Measurements from ENCODE around the gene HNRNPA2B1. TPM values are rescaled to one million over a fixed set of nuclear protein-coding genes. Genes with fewer than 3 reads are reported as not detected.
"Not testable (repeated sequence)": the region's sequence is repeated elsewhere in the genome, so short reads cannot be mapped to it uniquely, and the experiment has no call there.

HNRNPA2B1 gene
- total RNA-seq, 3 donors from 2014 or later: 912 to 975 (median 924) TPM

GRCh38 chr7:26153823-26154783, 46.4 kb downstream of the HNRNPA2B1 start:
- H3K36me3 Mint-ChIP-seq (ENCODE audit: insufficient read depth): peaks cover 11% of the 10 kb centered on the region
- H3K27me3 Mint-ChIP-seq (ENCODE audit: low read depth): no peaks in the 10 kb centered on the region
- no peak for DNase-seq
- ATAC-seq: peak; percentile 12 to 13
- peak overlapping the region; percentile 97 for H3K4me3 Mint-ChIP-seq
- H3K9me3 Mint-ChIP-seq: no peaks in the 10 kb centered on the region
- H3K4me1 Mint-ChIP-seq (ENCODE audit: low read depth): peaks cover 71% of the 10 kb centered on the region

- Mint-ChIP-seq H3K36me3 (ENCODE audit: insufficient read depth) (peaks cover 10% of the 10 kb centered on the region), H3K27me3 (ENCODE audit: low read depth) (no peaks in the 10 kb centered on the region), H3K9me3 (no peaks in the 10 kb centered on the region), H3K4me1 (ENCODE audit: low read depth) (peaks cover 63% of the 10 kb centered on the region), H3K4me3 (peak overlapping the region; percentile 97)
- ATAC-seq (peak; percentile 21 to 39), DNase-seq (no peak)
These were observed 47.2 kb downstream of the HNRNPA2B1 start for GRCh38 chr7:26153241-26153822.

- H3K9me3 Mint-ChIP-seq; H3K36me3 Mint-ChIP-seq (ENCODE audit: insufficient read depth); H3K27me3 Mint-ChIP-seq (ENCODE audit: low read depth): not testable (repeated sequence)
- Mint-ChIP-seq H3K4me3 (peak overlapping the region; percentile 97), H3K4me1 (ENCODE audit: low read depth) (peaks cover 58% of the 10 kb centered on the region)
- peak; percentile 19 to 23 for ATAC-seq
- peak; percentile 17 for DNase-seq
These were observed 47.7 kb downstream of the HNRNPA2B1 start for GRCh38 chr7:26152782-26153240.

GRCh38 chr7:26151953-26152781, 48.4 kb downstream of the HNRNPA2B1 start, which contains the start of gene NFE2L3:
Gene NFE2L3, plus strand, starts transcription at chr7:26152198. Its CDS starts 301 bp downstream, at chr7:26152499.
- H3K4me1 Mint-ChIP-seq (ENCODE audit: low read depth): peaks cover 52% of the 10 kb centered on the region
- DNase-seq: peak; percentile 78
- ATAC-seq: peak; percentile 66 to 68
- no peaks in the 10 kb centered on the region for H3K9me3 Mint-ChIP-seq
- peak within 1 kb of the TSS; percentile 97 for H3K4me3 Mint-ChIP-seq
- H3K36me3 Mint-ChIP-seq (ENCODE audit: insufficient read depth): peaks cover 7% of the 10 kb centered on the region
- no peaks in the 10 kb centered on the region for H3K27me3 Mint-ChIP-seq (ENCODE audit: low read depth)

GRCh38 chr7:26151650-26151952, 48.9 kb downstream of the HNRNPA2B1 start:
- Mint-ChIP-seq H3K4me3 (peak overlapping the region; percentile 87), H3K27me3 (ENCODE audit: low read depth) (no peaks in the 10 kb centered on the region), H3K9me3 (no peaks in the 10 kb centered on the region), H3K36me3 (ENCODE audit: insufficient read depth) (peaks cover 7% of the 10 kb centered on the region), H3K4me1 (ENCODE audit: low read depth) (peaks cover 47% of the 10 kb centered on the region)
- DNase-seq: no peak
- ATAC-seq: no peak

- no peaks in the 10 kb centered on the region for H3K9me3 Mint-ChIP-seq
These were observed 49.5 kb downstream of the HNRNPA2B1 start for GRCh38 chr7:26151096-26151495.

GRCh38 chr7:26149391-26149977, 51.1 kb downstream of the HNRNPA2B1 start:
- H3K36me3 Mint-ChIP-seq (ENCODE audit: insufficient read depth): peaks cover 4% of the 10 kb centered on the region

More at GRCh38 chr7:26151096-26151495, 49.5 kb downstream of the HNRNPA2B1 start:
- no peak for ATAC-seq
- DNase-seq: no peak
- Mint-ChIP-seq H3K4me3 (peak overlapping the region; percentile 87), H3K36me3 (ENCODE audit: insufficient read depth) (peaks cover 7% of the 10 kb centered on the region), H3K27me3 (ENCODE audit: low read depth) (no peaks in the 10 kb centered on the region), H3K4me1 (ENCODE audit: low read depth) (peaks cover 42% of the 10 kb centered on the region)

GRCh38 chr7:26148307-26148700, 52.2 kb downstream of the HNRNPA2B1 start:
- DNase-seq; H3K9me3 Mint-ChIP-seq; H3K27me3 Mint-ChIP-seq (ENCODE audit: low read depth); ATAC-seq; H3K4me3 Mint-ChIP-seq; H3K36me3 Mint-ChIP-seq (ENCODE audit: insufficient read depth): not testable (repeated sequence)
- H3K4me1 Mint-ChIP-seq (ENCODE audit: low read depth): peaks cover 15% of the 10 kb centered on the region

More at GRCh38 chr7:26149391-26149977, 51.1 kb downstream of the HNRNPA2B1 start:
- ATAC-seq: no peak
- Mint-ChIP-seq H3K4me3 (no peak overlapping the region), H3K27me3 (ENCODE audit: low read depth) (no peaks in the 10 kb centered on the region), H3K9me3 (no peaks in the 10 kb centered on the region), H3K4me1 (ENCODE audit: low read depth) (peaks cover 26% of the 10 kb centered on the region)
- no peak for DNase-seq

GRCh38 chr7:26147646-26148306, 52.8 kb downstream of the HNRNPA2B1 start:
- not testable (repeated sequence) for DNase-seq; H3K27me3 Mint-ChIP-seq (ENCODE audit: low read depth); ATAC-seq; H3K36me3 Mint-ChIP-seq (ENCODE audit: insufficient read depth); H3K9me3 Mint-ChIP-seq; H3K4me3 Mint-ChIP-seq
- peaks cover 12% of the 10 kb centered on the region for H3K4me1 Mint-ChIP-seq (ENCODE audit: low read depth)

- DNase-seq: no peak
- H3K4me1 Mint-ChIP-seq (ENCODE audit: low read depth): peaks cover 12% of the 10 kb centered on the region
- H3K27me3 Mint-ChIP-seq (ENCODE audit: low read depth): peaks cover 6% of the 10 kb centered on the region
- no peak for ATAC-seq
- H3K36me3 Mint-ChIP-seq (ENCODE audit: insufficient read depth): no peaks in the 10 kb centered on the region
- no peak overlapping the region for H3K4me3 Mint-ChIP-seq
- H3K9me3 Mint-ChIP-seq: no peaks in the 10 kb centered on the region
These were observed 53.5 kb downstream of the HNRNPA2B1 start for GRCh38 chr7:26147030-26147429.

- DNase-seq: no peak
- no peak for ATAC-seq
- Mint-ChIP-seq H3K4me3 (no peak overlapping the region), H3K36me3 (ENCODE audit: insufficient read depth) (no peaks in the 10 kb centered on the region), H3K4me1 (ENCODE audit: low read depth) (no peaks in the 10 kb centered on the region), H3K9me3 (no peaks in the 10 kb centered on the region), H3K27me3 (ENCODE audit: low read depth) (peaks cover 6% of the 10 kb centered on the region)
These were observed 55.3 kb downstream of the HNRNPA2B1 start for GRCh38 chr7:26145238-26145637.

- ATAC-seq (no peak), DNase-seq (no peak)
- Mint-ChIP-seq H3K27me3 (ENCODE audit: low read depth) (peaks cover 6% of the 10 kb centered on the region), H3K4me3 (no peak overlapping the region), H3K36me3 (ENCODE audit: insufficient read depth) (no peaks in the 10 kb centered on the region), H3K4me1 (ENCODE audit: low read depth) (no peaks in the 10 kb centered on the region), H3K9me3 (no peaks in the 10 kb centered on the region)
These were observed 56.1 kb downstream of the HNRNPA2B1 start for GRCh38 chr7:26144184-26145080.
